Measurements from ENCODE around the gene ERCC6.

Gene ERCC6

DNA sequence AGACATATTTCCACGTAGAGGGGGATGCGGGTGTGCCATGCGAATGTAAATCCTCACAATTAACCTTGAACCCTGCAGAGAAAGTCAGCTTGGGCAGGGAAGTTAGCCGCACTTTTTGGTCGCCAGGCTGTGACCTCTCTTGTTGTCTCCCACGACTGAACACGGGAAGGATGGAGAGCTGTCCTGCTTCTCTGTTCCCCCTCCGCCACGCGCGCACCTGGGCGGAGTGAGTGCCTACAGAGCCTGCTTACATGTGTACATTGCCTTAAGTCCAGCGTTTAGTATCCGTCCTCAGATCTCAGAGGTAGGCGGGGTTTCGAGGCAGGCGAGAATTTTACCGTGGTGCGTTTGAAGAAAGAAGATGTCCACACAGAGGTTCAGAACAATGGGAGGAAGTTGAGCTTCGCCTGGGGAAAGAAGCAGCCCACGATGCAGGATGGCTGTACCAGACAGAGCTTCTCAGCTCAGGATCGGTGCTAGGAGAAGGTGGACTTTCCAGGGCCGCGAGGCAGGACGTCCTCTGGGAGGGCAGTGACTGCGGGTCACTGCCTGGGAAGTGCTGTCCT is 482 bp upstream of the ERCC6 start:
- DNase-seq (ENCODE audit: insufficient read length, low spot score) (no peak), FAIRE-seq (no peak)
- TF ChIP-seq, protein P1, sequence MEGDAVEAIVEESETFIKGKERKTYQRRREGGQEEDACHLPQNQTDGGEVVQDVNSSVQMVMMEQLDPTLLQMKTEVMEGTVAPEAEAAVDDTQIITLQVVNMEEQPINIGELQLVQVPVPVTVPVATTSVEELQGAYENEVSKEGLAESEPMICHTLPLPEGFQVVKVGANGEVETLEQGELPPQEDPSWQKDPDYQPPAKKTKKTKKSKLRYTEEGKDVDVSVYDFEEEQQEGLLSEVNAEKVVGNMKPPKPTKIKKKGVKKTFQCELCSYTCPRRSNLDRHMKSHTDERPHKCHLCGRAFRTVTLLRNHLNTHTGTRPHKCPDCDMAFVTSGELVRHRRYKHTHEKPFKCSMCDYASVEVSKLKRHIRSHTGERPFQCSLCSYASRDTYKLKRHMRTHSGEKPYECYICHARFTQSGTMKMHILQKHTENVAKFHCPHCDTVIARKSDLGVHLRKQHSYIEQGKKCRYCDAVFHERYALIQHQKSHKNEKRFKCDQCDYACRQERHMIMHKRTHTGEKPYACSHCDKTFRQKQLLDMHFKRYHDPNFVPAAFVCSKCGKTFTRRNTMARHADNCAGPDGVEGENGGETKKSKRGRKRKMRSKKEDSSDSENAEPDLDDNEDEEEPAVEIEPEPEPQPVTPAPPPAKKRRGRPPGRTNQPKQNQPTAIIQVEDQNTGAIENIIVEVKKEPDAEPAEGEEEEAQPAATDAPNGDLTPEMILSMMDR (IDR thresholded peaks at IDR 0.05; ENCODE audit: insufficient read depth, missing control alignments) = no peak

DNA sequence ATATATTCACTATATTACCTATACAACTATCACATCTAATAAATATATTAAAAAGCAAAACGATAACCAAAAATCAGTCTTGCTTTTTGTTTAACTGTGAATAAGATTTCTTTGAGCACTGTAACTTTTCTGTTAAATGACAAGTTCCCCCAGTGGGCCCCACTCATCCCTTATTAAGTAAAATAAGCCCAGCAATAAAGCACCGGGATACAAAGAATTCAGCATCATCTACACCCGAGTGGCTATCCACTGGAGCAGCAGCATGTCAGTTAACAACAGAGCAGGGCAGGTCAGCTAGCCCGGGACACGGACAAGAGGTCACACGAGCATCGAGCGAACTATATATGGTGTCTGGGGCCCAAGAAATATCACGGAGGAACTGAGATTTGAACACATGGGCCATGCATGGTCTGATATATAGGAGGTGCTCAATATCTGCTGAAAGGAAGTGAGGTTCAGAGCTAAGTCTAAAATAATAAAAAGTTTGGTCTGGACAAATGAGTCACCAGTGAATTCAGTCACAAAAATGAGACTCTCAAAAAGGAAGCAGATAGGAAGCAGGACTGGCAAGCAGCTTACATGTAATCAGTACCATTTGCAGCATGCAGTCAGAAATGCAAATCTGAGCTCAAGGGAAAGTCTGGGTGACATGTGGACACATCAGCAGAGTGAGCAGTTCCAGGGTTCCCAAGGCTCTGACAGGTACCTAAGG is 4.1 kb downstream of the ERCC6 start:
- no peak for FAIRE-seq
- DNase-seq (ENCODE audit: insufficient read length, low spot score) = no peak
- TF ChIP-seq, protein P1 (IDR thresholded peaks at IDR 0.05; ENCODE audit: insufficient read depth, missing control alignments) = no peak

DNA sequence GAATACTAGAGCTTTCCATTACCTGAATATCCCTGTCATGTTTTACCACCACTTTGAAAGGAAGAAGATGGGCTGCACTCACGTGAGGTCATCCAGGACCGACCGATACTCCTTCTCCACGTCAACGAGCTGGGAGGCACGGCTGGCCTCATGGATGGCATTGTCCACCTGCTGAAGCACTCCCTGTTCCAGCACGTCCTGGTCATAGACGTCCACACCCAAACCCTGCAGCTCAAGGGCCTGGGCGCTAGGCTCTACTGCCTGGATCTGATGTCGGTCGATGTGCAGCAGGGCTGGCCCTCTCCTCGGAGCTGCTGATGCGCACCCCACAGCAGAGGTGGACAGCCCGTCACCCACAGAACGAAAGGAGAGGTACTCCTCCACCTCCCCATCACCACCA is 6.5 kb downstream of the ERCC6 start:
- no peak for FAIRE-seq
- TF ChIP-seq, protein P1 (IDR thresholded peaks at IDR 0.05; ENCODE audit: insufficient read depth, missing control alignments) = no peak
- DNase-seq (ENCODE audit: insufficient read length, low spot score) = no peak

DNA sequence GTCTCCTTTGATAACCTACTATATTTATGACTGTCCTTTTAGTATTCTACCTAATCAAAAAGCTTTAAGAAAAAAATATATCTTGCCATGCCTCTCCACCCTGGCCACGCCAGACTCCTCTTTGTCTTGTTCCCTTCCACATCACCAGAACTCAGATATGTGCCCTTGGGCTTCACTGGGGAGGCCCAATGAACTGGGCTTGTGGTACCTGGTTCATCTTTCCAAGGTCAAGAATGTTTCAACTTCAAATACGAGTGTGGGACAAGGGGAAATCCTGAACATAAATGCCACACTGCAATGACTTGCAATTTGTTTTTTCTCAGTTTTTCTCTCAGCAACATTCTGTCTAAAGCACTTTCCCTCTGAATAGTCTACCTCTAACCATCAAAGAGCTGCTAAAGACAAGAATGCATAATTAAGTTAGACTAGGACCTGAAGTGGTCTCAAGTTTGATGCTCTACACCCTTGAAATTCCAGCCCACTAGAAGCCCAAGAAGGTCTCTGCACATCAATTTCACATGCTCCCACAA is 9.9 kb downstream of the ERCC6 start:
- TF ChIP-seq, protein P1 (IDR thresholded peaks at IDR 0.05; ENCODE audit: insufficient read depth, missing control alignments) = no peak
- FAIRE-seq = no peak

DNA sequence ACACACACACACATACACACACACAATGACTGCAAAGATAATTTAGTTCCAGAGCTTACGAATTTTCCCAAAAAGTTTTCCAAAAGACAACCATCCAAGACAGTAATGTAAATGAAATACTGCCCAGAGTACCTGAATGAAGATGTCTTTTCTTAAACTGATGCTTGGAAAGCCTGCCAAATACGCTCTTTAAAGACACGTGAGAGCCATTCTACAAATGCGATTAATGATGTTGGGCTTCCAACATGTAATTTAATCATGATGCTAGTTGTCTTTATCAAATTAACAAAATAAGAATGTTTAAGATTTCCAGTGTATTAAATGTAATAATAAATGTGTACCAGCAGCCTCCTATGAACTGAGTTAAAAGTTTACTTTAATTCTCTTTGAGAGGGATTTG is 11.1 kb downstream of the ERCC6 start:
- FAIRE-seq (no peak), DNase-seq (ENCODE audit: insufficient read length, low spot score) (no peak)
- TF ChIP-seq, protein P1 (IDR thresholded peaks at IDR 0.05; ENCODE audit: insufficient read depth, missing control alignments) = no peak

More for the DNA sequence above, 9.9 kb downstream of the ERCC6 start:
- no peak for DNase-seq (ENCODE audit: insufficient read length, low spot score)

DNA sequence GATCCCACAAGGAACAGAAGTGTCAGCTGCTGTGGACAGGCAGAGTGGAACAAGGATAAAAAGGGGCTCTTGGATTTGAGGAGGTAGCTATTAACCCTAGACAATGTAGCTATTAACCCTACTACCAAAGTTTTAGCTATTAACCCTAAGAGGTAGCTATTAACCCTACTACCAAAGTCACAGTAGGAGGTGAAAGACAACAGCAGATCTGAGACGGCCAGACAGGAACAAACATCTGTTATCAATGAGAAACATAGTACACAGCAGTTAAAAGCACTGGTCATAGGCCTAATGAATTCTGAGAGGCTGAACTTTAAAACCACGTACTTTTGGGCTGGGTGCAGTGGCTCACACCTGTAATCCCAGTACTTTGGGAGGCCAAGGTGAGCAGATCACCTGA is 11.9 kb downstream of the ERCC6 start:
- FAIRE-seq = no peak
- DNase-seq (ENCODE audit: insufficient read length, low spot score) = no peak
- TF ChIP-seq, protein P1 (IDR thresholded peaks at IDR 0.05; ENCODE audit: insufficient read depth, missing control alignments) = no peak

DNA sequence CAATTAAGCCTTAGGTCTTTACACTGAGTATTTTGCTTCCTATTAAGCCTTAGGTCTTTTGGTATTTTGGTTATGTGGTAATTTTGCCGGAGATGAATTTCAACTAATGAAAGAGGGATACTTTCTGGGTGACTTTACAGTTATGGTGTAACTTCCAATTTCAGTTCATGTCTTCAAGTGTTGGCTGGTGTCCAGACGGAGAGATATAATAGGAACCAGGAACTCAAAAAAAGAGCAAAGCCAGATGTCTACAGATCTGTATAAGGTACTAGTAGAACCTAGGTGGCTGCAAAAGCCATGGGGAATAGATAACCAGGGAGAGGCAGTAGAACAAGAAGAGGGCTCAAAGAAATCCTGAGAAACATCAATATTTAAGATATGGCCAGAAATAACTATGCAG is 12.3 kb downstream of the ERCC6 start:
- no peak for DNase-seq (ENCODE audit: insufficient read length, low spot score)
- TF ChIP-seq, protein P1 (IDR thresholded peaks at IDR 0.05; ENCODE audit: insufficient read depth, missing control alignments) = no peak
- no peak for FAIRE-seq
